Measurements from ENCODE around the gene CMTM2.

Gene CMTM2

DNA sequence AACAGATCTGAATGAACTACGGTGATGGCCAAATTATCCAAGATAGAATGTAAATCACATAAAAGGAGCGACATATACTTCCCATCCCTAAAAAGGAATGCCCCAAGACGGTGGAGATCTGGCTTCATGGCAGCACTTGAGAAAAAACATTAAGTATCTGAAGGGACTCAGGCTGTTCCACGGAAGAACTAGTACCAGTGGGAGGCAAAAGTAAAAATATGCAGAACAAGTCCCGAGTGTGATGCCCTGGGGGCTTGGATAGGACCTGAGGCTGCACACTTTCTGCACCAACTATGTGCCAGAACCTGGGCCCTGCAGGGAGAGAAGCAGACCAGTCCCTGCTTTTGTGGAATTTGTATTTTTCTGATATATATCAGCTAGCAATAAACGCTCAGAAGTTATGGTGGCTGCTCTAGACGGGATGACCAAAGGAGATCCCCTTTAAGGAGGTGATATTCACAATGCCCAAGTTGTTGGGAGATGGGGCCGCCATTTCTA lies 27.4 kb upstream of the CMTM2 start:
- Histone ChIP-seq H3K4me3 (replicated peaks; ENCODE audit: insufficient read depth, low read length) (peak overlapping the region; percentile 65), H3K27ac (replicated peaks) (peak overlapping the region; percentile 86), H3K27me3 (ENCODE audit: insufficient read depth, poor library complexity, severe bottlenecking) (no peaks in the 10 kb centered on the region)
- TF ChIP-seq GABPA (IDR thresholded peaks at IDR 0.05; ENCODE audit: low read depth) (no peak), POLR2AphosphoS5 (IDR thresholded peaks at IDR 0.05; ENCODE audit: low read depth) (no peak; the same call in 1 of the 2 replicates), SPI1 (IDR thresholded peaks at IDR 0.05; ENCODE audit: borderline replicate concordance, low read depth) (no peak), CTCF (IDR thresholded peaks at IDR 0.05; ENCODE audit: insufficient read depth, low read length) (no peak)
- TF ChIP-seq, protein P1, sequence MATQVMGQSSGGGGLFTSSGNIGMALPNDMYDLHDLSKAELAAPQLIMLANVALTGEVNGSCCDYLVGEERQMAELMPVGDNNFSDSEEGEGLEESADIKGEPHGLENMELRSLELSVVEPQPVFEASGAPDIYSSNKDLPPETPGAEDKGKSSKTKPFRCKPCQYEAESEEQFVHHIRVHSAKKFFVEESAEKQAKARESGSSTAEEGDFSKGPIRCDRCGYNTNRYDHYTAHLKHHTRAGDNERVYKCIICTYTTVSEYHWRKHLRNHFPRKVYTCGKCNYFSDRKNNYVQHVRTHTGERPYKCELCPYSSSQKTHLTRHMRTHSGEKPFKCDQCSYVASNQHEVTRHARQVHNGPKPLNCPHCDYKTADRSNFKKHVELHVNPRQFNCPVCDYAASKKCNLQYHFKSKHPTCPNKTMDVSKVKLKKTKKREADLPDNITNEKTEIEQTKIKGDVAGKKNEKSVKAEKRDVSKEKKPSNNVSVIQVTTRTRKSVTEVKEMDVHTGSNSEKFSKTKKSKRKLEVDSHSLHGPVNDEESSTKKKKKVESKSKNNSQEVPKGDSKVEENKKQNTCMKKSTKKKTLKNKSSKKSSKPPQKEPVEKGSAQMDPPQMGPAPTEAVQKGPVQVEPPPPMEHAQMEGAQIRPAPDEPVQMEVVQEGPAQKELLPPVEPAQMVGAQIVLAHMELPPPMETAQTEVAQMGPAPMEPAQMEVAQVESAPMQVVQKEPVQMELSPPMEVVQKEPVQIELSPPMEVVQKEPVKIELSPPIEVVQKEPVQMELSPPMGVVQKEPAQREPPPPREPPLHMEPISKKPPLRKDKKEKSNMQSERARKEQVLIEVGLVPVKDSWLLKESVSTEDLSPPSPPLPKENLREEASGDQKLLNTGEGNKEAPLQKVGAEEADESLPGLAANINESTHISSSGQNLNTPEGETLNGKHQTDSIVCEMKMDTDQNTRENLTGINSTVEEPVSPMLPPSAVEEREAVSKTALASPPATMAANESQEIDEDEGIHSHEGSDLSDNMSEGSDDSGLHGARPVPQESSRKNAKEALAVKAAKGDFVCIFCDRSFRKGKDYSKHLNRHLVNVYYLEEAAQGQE (IDR thresholded peaks at IDR 0.05; ENCODE audit: insufficient replicate concordance, low read depth), result no peak
- DNase-seq (ENCODE audit: low read depth in 1 of 2, low spot score in 1 of 2), result no peak

- no peaks in the 10 kb centered on the region for H3K27me3 ChIP-seq (ENCODE audit: insufficient read depth, poor library complexity, severe bottlenecking)
- DNase-seq (ENCODE audit: low read depth in 1 of 2, low spot score in 1 of 2), result peak; percentile 83 to 87
- TF ChIP-seq POLR2AphosphoS5 (IDR thresholded peaks at IDR 0.05; ENCODE audit: low read depth) (peak; percentile 90; the same call in 1 of the 2 replicates), CTCF (IDR thresholded peaks at IDR 0.05; ENCODE audit: insufficient read depth, low read length) (no peak), GABPA (IDR thresholded peaks at IDR 0.05; ENCODE audit: low read depth) (no peak), SPI1 (IDR thresholded peaks at IDR 0.05; ENCODE audit: borderline replicate concordance, low read depth) (no peak)
- TF ChIP-seq, protein P1 (IDR thresholded peaks at IDR 0.05; ENCODE audit: insufficient replicate concordance, low read depth), result peak; percentile 33
- H3K4me3 ChIP-seq (replicated peaks; ENCODE audit: insufficient read depth, low read length), result peak within 1 kb of the TSS; percentile 65
- H3K27ac ChIP-seq (replicated peaks), result peak within 1 kb of the TSS; percentile 86
These were observed 26.7 kb upstream of the CMTM2 start, which contains the start of gene CKLF for GRCh38 chr16:66552286-66553177. TSS of gene CKLF (plus strand) at chr16:66552576. CDS start at chr16:66552716, 140 bp downstream.

DNA sequence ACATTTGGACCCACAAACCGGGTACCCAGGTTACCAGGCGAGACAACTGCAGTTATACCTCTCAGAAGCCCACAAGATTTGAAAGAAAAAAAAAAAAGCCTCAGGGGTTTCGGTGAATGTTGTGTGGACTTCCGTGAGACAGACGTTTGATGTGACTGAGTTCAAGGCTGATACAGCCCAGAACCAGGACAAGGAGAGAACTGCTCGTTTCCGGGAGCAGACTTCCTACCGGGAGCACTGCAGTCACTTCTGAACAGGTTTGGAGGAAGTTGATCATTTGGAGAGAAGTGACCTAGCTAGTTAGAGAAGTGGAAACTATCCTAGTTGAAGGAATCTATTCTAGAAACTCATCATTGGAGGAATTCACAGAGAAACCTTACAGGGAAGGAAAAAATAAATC lies 26.0 kb upstream of the CMTM2 start:
- Histone ChIP-seq H3K4me3 (replicated peaks; ENCODE audit: insufficient read depth, low read length) (peak overlapping the region; percentile 65), H3K27ac (replicated peaks) (peak overlapping the region; percentile 86), H3K27me3 (ENCODE audit: insufficient read depth, poor library complexity, severe bottlenecking) (no peaks in the 10 kb centered on the region)
- TF ChIP-seq SPI1 (IDR thresholded peaks at IDR 0.05; ENCODE audit: borderline replicate concordance, low read depth), result peak; percentile 31; the same call in 1 of the 2 replicates
- TF ChIP-seq, protein P1 (IDR thresholded peaks at IDR 0.05; ENCODE audit: insufficient replicate concordance, low read depth), result no peak
- TF ChIP-seq GABPA (IDR thresholded peaks at IDR 0.05; ENCODE audit: low read depth), result no peak
- no peak for DNase-seq (ENCODE audit: low read depth in 1 of 2, low spot score in 1 of 2)
